DMS53 treated with DMSO at 0.1 percent for 48 hours (cell line): ENCODE results near the gene KIAA1549.
"Not testable (repeated sequence)": the region's sequence is repeated elsewhere in the genome, so short reads cannot be mapped to it uniquely, and the experiment has no call there.

ENCODE experiments used
- DNase-seq: peaks from one replicate; lab custom pipeline; 2025; ENCODE audit not compliant: unreplicated experiment; lab: John Stamatoyannopoulos, UW

Gene KIAA1549

GRCh38 chr7:138981332-138982203 lies at the start of gene KIAA1549:
Gene KIAA1549, minus strand, starts transcription at chr7:138981389. Its CDS starts 120 bp downstream, at chr7:138981269.
- peak; percentile 71 for DNase-seq

- no peak for DNase-seq
Observed at GRCh38 chr7:139029353-139029752, 48.2 kb upstream of the KIAA1549 start.

GRCh38 chr7:139026551-139026950 lies 45.4 kb upstream of the KIAA1549 start:
- no peak for DNase-seq

- not testable (repeated sequence) for DNase-seq
Observed at GRCh38 chr7:139025861-139026260, 44.7 kb upstream of the KIAA1549 start.

GRCh38 chr7:139023076-139023475 lies 41.9 kb upstream of the KIAA1549 start:
- DNase-seq: no peak

- no peak for DNase-seq
Observed at GRCh38 chr7:139022286-139022685, 41.1 kb upstream of the KIAA1549 start.

- DNase-seq: no peak
Observed at GRCh38 chr7:139018910-139019309, 37.7 kb upstream of the KIAA1549 start.

- DNase-seq: peak; percentile 80
Observed at GRCh38 chr7:139016931-139017511, 35.8 kb upstream of the KIAA1549 start.

GRCh38 chr7:139011373-139011772 lies 30.2 kb upstream of the KIAA1549 start:
- no peak for DNase-seq

- DNase-seq: no peak
Observed at GRCh38 chr7:139004321-139005090, 23.3 kb upstream of the KIAA1549 start.

- no peak for DNase-seq
Observed at GRCh38 chr7:138999414-138999813, 18.2 kb upstream of the KIAA1549 start.

- no peak for DNase-seq
Observed at GRCh38 chr7:138992052-138992531, 10.9 kb upstream of the KIAA1549 start.

GRCh38 chr7:138987686-138988085 lies 6.5 kb upstream of the KIAA1549 start:
- no peak for DNase-seq

- DNase-seq: no peak
Observed at GRCh38 chr7:138982204-138982623, 1.0 kb upstream of the KIAA1549 start.

GRCh38 chr7:138980563-138981291 lies 462 bp downstream of the KIAA1549 start:
- no peak for DNase-seq

- no peak for DNase-seq
Observed at GRCh38 chr7:138979988-138980562, 1.1 kb downstream of the KIAA1549 start.

- DNase-seq: no peak
Observed at GRCh38 chr7:138979226-138979979, 1.8 kb downstream of the KIAA1549 start.

GRCh38 chr7:138978541-138979184 lies 2.5 kb downstream of the KIAA1549 start:
- no peak for DNase-seq

GRCh38 chr7:138976161-138976560 lies 5.0 kb downstream of the KIAA1549 start:
- not testable (repeated sequence) for DNase-seq
